Endothelial cell of umbilical vein (primary cell): ENCODE measurements around the gene TMEM50B. TPM values are rescaled to one million over a fixed set of nuclear protein-coding genes. Genes with fewer than 3 reads are reported as not detected.

Experiments used
- BruUV-seq: library from RNA; stranded (reverse); fragments of 400-500 nt; replicated peaks from 2 replicates; lab custom pipeline; 2021; lab: Mats Ljungman, UMichigan
- CTCF ChIA-PET: fragments of 300-600, 350-600 bp; sonication (Branson Sonifier 250); formaldehyde crosslinking; loops from one replicate; lab custom pipeline; 2021; ENCODE audit warnings: antibody characterized with exemption, inconsistent platforms; lab: Charles Lee
- POLR2A ChIA-PET: fragments of 300-600, 350-600 bp; sonication (Branson Sonifier 250); formaldehyde crosslinking; loops from one replicate; lab custom pipeline; 2021; ENCODE audit warnings: antibody characterized with exemption, inconsistent platforms; lab: Charles Lee
- DNase-seq: peaks from one replicate; pipeline ENCODE4 v3.0.0-alpha.2; 2011; ENCODE audit warnings: low read depth, low spot score
- FAIRE-seq: peaks from 2 replicates; lab custom pipeline; 2011; peaks lifted over from hg19 to GRCh38; lab: Jason Lieb, UNC
- H2AFZ ChIP-seq: 2 replicates; pipeline ENCODE4 v1.6.0; 2012; ENCODE audit warnings: low read depth, low read length, control low read depth, inconsistent platforms
- H3K27ac ChIP-seq: 2 replicates; pipeline ENCODE4 v1.5.1; 2011; ENCODE audit warnings: low read depth, mild to moderate bottlenecking, control low read depth, low read length, moderate library complexity; ENCODE audit not compliant: insufficient read depth
- H3K27me3 ChIP-seq, 2 experiments: 2 replicates each; pipeline versions ENCODE4 v1.6.0 to v1.6.1; 2011; ENCODE audit warnings: low read length in 2 of 2, mixed read lengths in 1 of 2; ENCODE audit not compliant: control insufficient read depth in 2 of 2, insufficient read depth in 2 of 2
- H3K36me3 ChIP-seq, 2 experiments: 2 replicates in 1 of 2; 3 replicates in 1 of 2; pipeline ENCODE4 v1.5.1; 2011; ENCODE audit warnings: low read length in 2 of 2, mild to moderate bottlenecking in 1 of 2, moderate library complexity in 1 of 2; ENCODE audit not compliant: control insufficient read depth in 2 of 2, insufficient read depth in 2 of 2; ENCODE audit errors: extremely low read depth in 1 of 2
- H3K4me1 ChIP-seq: 3 replicates; pipeline ENCODE4 v1.5.1; 2011; ENCODE audit warnings: mild to moderate bottlenecking, low read length; ENCODE audit not compliant: control insufficient read depth, insufficient read depth; ENCODE audit errors: extremely low read depth
- H3K4me2 ChIP-seq: 2 replicates; pipeline ENCODE4 v1.6.1; 2011; ENCODE audit warnings: low read length, control low read depth, mixed read lengths; ENCODE audit not compliant: insufficient read depth
- H3K4me3 ChIP-seq, 3 experiments: fragments of 200-600 bp in 1 of 3; sonication (generic), shearing (Covaris generic) in 1 of 3; replicated peaks in 1 of 3; 2 replicates each; pipeline ENCODE4 v1.5.1; 2011 to 2016; ENCODE audit warnings: control low read depth in 3 of 3, low read length in 3 of 3, mild to moderate bottlenecking in 2 of 3, inconsistent platforms in 1 of 3, low read depth in 1 of 3, moderate library complexity in 1 of 3; ENCODE audit not compliant: insufficient read depth in 1 of 3
- H3K79me2 ChIP-seq: 2 replicates; pipeline ENCODE4 v1.6.0; 2012; ENCODE audit warnings: low read length, inconsistent platforms; ENCODE audit not compliant: control insufficient read depth, insufficient read depth
- H3K9ac ChIP-seq: replicated peaks from 2 replicates; pipeline ENCODE3; 2011; ENCODE audit warnings: low read length, control low read depth; ENCODE audit not compliant: insufficient read depth; ENCODE audit errors: extremely low read depth
- H3K9me1 ChIP-seq: replicated peaks from 3 replicates; pipeline ENCODE4 v1.6.0; 2011; ENCODE audit warnings: mild to moderate bottlenecking, low read length; ENCODE audit not compliant: control insufficient read depth, insufficient read depth; ENCODE audit errors: extremely low read depth
- H3K9me3 ChIP-seq: replicated peaks from 2 replicates; pipeline ENCODE4 v1.5.1; 2012; ENCODE audit warnings: low read length, inconsistent platforms; ENCODE audit not compliant: control insufficient read depth, insufficient read depth
- H4K20me1 ChIP-seq: replicated peaks from 2 replicates; pipeline ENCODE3; 2011; ENCODE audit warnings: mild to moderate bottlenecking, low read length; ENCODE audit not compliant: control insufficient read depth, insufficient read depth; ENCODE audit errors: extremely low read depth
- EZH2 ChIP-seq: IDR thresholded peaks from 2 replicates; pipeline ENCODE4 v1.6.1; 2012; ENCODE audit warnings: borderline replicate concordance, low read depth, mild to moderate bottlenecking, moderate library complexity, low read length, inconsistent platforms; ENCODE audit not compliant: severe bottlenecking
- FOS ChIP-seq: IDR thresholded peaks from 2 replicates; pipeline ENCODE4 v1.6.1; 2011; ENCODE audit warnings: mild to moderate bottlenecking, low read length, moderate library complexity, borderline replicate concordance; ENCODE audit not compliant: insufficient read depth
- GATA2 ChIP-seq: IDR thresholded peaks from 2 replicates; pipeline ENCODE4 v1.7.0; 2011; ENCODE audit warnings: low read depth, mild to moderate bottlenecking, moderate library complexity, mixed read lengths, low read length; ENCODE audit not compliant: insufficient read length, insufficient read depth
- JUN ChIP-seq: IDR thresholded peaks from 2 replicates; pipeline ENCODE4 v1.6.1; 2011; ENCODE audit warnings: borderline replicate concordance, low read depth; ENCODE audit not compliant: insufficient read length, insufficient read depth
- MYC ChIP-seq: IDR thresholded peaks from one replicate; pipeline ENCODE4 v1.6.1; 2011; ENCODE audit warnings: mild to moderate bottlenecking, low read depth, low read length
- POLR2A ChIP-seq: IDR thresholded peaks from 2 replicates; pipeline ENCODE4 v1.6.1; 2012; ENCODE audit warnings: low read depth, mild to moderate bottlenecking, control low read depth, low read length
- dilution Hi-C: fragments of 300-500 bp; cut with MboI; formaldehyde crosslinking; loops from one replicate; pipeline ENCODE4 v1.15.0; 2019; ENCODE audit warnings: low sequenced_read_pairs; ENCODE audit not compliant: extremely low pct_ligation_motif_present
- intact Hi-C: fragments of 100-400 bp; cut with micrococcal nuclease; formaldehyde crosslinking; loops from one replicate; pipeline ENCODE4 v1.10.0; 2022
- polyA plus RNA-seq, 4 experiments: library from polyadenylated mRNA; depleted of rRNA in 3 of 4; stranded (reverse) in 3 of 4; unstranded in 1 of 4; fragments of >200 nt; gene quantifications; 2 replicates each; pipeline versions ENCODE4 v1.2.1 to v1.2.3, GENCODE V29; 2011 to 2012; ENCODE audit warnings: missing spikeins in 1 of 4
- total RNA-seq: library from RNA; stranded (reverse); gene quantifications from 2 replicates; pipeline ENCODE4 v1.2.3, GENCODE V29; 2021
- TF ChIP-seq, protein P1 (sequence below): IDR thresholded peaks from 2 replicates; pipeline ENCODE4 v1.6.1; 2011; ENCODE audit not compliant: insufficient read depth, insufficient read length

TMEM50B gene
- total and polyA plus RNA-seq, 2 donors (not counting 3 experiments of a cell fraction or from before 2014, with no cell fraction given): 25.1 to 29.3 TPM

DNA sequence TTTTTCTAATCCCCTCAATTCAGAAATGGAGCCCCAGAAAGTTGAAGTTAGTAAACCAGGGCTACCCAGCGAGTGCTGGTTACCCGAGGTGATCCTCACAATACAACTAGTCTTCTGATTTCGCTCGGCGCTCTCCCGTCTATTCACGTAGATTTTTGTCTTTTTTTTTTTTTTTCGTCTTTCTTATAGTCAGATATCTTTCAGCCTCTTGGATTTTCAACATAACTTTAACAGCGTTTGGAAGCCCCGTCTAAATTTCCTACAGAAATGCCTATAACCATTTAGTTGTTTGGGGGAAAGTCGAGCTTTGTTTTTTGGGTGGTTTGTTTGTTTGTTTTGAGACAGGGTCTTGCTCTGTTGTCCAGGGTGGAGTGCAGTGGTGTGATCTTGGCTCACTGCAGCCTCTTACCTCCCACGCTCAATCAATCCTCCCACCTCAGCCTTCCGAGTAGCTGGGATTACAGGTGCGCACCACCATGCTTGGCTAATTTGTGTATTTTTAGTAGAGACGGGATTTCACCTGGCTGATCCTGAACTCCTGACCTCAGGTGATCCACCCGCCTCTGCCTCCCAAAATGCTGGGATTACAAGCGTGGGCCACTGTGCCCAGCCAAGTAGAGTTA lies 818 bp upstream of the TMEM50B start:
- H4K20me1 ChIP-seq: no peaks in the 10 kb centered on the region
- dilution Hi-C loops: no loop called here
- intact Hi-C loops: loop anchor here (1.0 to 2.0 kb wide), 2 partner anchors 11 to 62 kb away; partner anchors contain the start of genes DNAJC28, GART and SON
- H3K4me3 ChIP-seq: peak overlapping the region; percentile 70 to 83 (median 82)
- no peaks in the 10 kb centered on the region for H3K36me3 ChIP-seq
- TSS peak; percentile 73 for BruUV-seq
- FAIRE-seq (no peak), DNase-seq (no peak)
- H3K27me3 ChIP-seq: peaks cover 3% of the 10 kb centered on the region in 2 experiments
- H2AFZ ChIP-seq: peak overlapping the region; percentile 95
- TF ChIP-seq, protein P1, sequence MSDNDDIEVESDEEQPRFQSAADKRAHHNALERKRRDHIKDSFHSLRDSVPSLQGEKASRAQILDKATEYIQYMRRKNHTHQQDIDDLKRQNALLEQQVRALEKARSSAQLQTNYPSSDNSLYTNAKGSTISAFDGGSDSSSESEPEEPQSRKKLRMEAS: no peak
- no peak for TF ChIP-seq GATA2
- no peak for TF ChIP-seq JUN
- no peak for TF ChIP-seq FOS
- no peak for TF ChIP-seq MYC
- no peak for TF ChIP-seq EZH2
- TF ChIP-seq POLR2A: no peak
- H3K79me2 ChIP-seq: peaks cover 6% of the 10 kb centered on the region
- CTCF ChIA-PET: interaction anchor here (0.6 to 2.3 kb wide), 18 partner anchors 9 to 284 kb away, joined by 3 to 24 read pairs (median 4); partner anchors contain the start of genes DNAJC28 and IFNAR1
- peak overlapping the region; percentile 95 for H3K9ac ChIP-seq
- H3K4me1 ChIP-seq: peaks cover 4% of the 10 kb centered on the region
- peak overlapping the region; percentile 83 for H3K4me2 ChIP-seq
- no peaks in the 10 kb centered on the region for H3K9me3 ChIP-seq
- POLR2A ChIA-PET: interaction anchor here (0.6 to 1.9 kb wide), 7 partner anchors 9 to 276 kb away, joined by 3 to 22 read pairs (median 3); partner anchors contain the start of genes DNAJC28, DONSON and IL10RB
- no peaks in the 10 kb centered on the region for H3K9me1 ChIP-seq
- peak overlapping the region; percentile 68 for H3K27ac ChIP-seq
